Common myeloid progenitor, CD34-positive (primary cell): Measurements from ENCODE around the gene MAPK6.

ENCODE experiments used
- CTCF ChIA-PET: fragments of 350-600 bp; sonication (Branson Sonifier 250); formaldehyde crosslinking; loops from one replicate; lab custom pipeline; 2021; ENCODE audit warnings: antibody characterized with exemption; lab: Charles Lee
- POLR2A ChIA-PET: fragments of 350-600 bp; sonication (Branson Sonifier 250); formaldehyde crosslinking; loops from one replicate; lab custom pipeline; 2021; ENCODE audit warnings: antibody characterized with exemption; lab: Charles Lee
- DNase-seq, 3 donors: peaks; one replicate each; pipeline versions ENCODE4 v3.0.0 to v3.0.0-alpha.2; 2013
- H3K27ac ChIP-seq, 2 experiments: 1 replicate in 1 of 2; 2 replicates in 1 of 2; pipeline ENCODE4 v1.7.0; 2013; ENCODE audit warnings: inconsistent platforms in 2 of 2, low read length in 2 of 2, mild to moderate bottlenecking in 2 of 2, low read depth in 1 of 2, moderate library complexity in 1 of 2; ENCODE audit not compliant: severe bottlenecking in 2 of 2, insufficient read depth in 1 of 2, poor library complexity in 1 of 2
- H3K27me3 ChIP-seq, 5 experiments: replicated peaks in 2 of 5; 1 replicate in 3 of 5; 2 replicates in 2 of 5; pipeline versions ENCODE4 v1.6.1 to v1.7.0; 2013; ENCODE audit warnings: low read length in 4 of 5, mild to moderate bottlenecking in 2 of 5, moderate library complexity in 2 of 5, inconsistent platforms in 1 of 5; ENCODE audit not compliant: insufficient read depth in 5 of 5, control insufficient read depth in 4 of 5
- H3K36me3 ChIP-seq, 4 experiments: 1 replicate in 2 of 4; 2 replicates in 2 of 4; pipeline versions ENCODE4 v1.6.1 to v1.7.0; 2013; ENCODE audit warnings: low read length in 3 of 4, control low read depth in 1 of 4, mild to moderate bottlenecking in 1 of 4; ENCODE audit not compliant: control insufficient read depth in 4 of 4, insufficient read depth in 4 of 4
- H3K4me1 ChIP-seq, 4 experiments: 1 replicate in 3 of 4; 2 replicates in 1 of 4; pipeline versions ENCODE4 v1.6.1 to v1.7.1; 2013; ENCODE audit warnings: low read length in 3 of 4, mild to moderate bottlenecking in 3 of 4, control low read depth in 1 of 4, inconsistent platforms in 1 of 4, moderate library complexity in 1 of 4; ENCODE audit not compliant: control insufficient read depth in 4 of 4, insufficient read depth in 4 of 4; ENCODE audit errors: control extremely low read depth in 1 of 4
- H3K4me3 ChIP-seq, 7 experiments: 1 replicate in 4 of 7; 2 replicates in 3 of 7; pipeline versions ENCODE4 v1.5.1 to v1.7.0; 2013; ENCODE audit warnings: mild to moderate bottlenecking in 7 of 7, low read length in 6 of 7, moderate library complexity in 6 of 7, inconsistent platforms in 2 of 7, low read depth in 2 of 7, control low read depth in 1 of 7; ENCODE audit not compliant: insufficient read depth in 4 of 7, control insufficient read depth in 1 of 7; ENCODE audit errors: extremely low read depth in 1 of 7
- H3K9me3 ChIP-seq, 5 experiments: 1 replicate in 4 of 5; 2 replicates in 1 of 5; pipeline versions ENCODE4 v1.6.1 to v1.7.1; 2013; ENCODE audit warnings: low read length in 4 of 5, mild to moderate bottlenecking in 2 of 5, inconsistent platforms in 1 of 5, low read depth in 1 of 5, moderate library complexity in 1 of 5; ENCODE audit not compliant: control insufficient read depth in 4 of 5, insufficient read depth in 2 of 5; ENCODE audit errors: control extremely low read depth in 1 of 5
- WGBS: methylation state at CpG from one replicate; pipeline ENCODE4 v1.1.5; 2013; ENCODE audit not compliant: insufficient coverage; 5-methylcytosine and 5-hydroxymethylcytosine counted together

Gene MAPK6

GRCh38 chr15:52018244-52018643 lies 775 bp upstream of the MAPK6 start:
- 100% methylated on average over 6 of the region's 7 CpGs for WGBS
- H3K4me3 ChIP-seq, result peak overlapping the region in 5 of 7 experiments; percentile 73 to 99 (median 90)
- no peaks in the 10 kb centered on the region for H3K9me3 ChIP-seq
- ChIA-PET CTCF (interaction anchor here (0.8 to 1.3 kb wide), 2 partner anchors 18 to 37 kb away, joined by 3 read pairs; no protein-coding TSS in a partner anchor), POLR2A (interaction anchor here (0.5 to 1.0 kb wide), 2 partner anchors 12 to 18 kb away, joined by 3 read pairs; no protein-coding TSS in a partner anchor)
- H3K4me1 ChIP-seq, result peaks cover 16 to 53% (median 26%) of the 10 kb centered on the region in 4 experiments
- DNase-seq, result no peak
- peak overlapping the region in 1 of 2 experiments; percentile 75 for H3K27ac ChIP-seq
- no peaks in the 10 kb centered on the region for H3K27me3 ChIP-seq
- no peaks in the 10 kb centered on the region for H3K36me3 ChIP-seq

DNA sequence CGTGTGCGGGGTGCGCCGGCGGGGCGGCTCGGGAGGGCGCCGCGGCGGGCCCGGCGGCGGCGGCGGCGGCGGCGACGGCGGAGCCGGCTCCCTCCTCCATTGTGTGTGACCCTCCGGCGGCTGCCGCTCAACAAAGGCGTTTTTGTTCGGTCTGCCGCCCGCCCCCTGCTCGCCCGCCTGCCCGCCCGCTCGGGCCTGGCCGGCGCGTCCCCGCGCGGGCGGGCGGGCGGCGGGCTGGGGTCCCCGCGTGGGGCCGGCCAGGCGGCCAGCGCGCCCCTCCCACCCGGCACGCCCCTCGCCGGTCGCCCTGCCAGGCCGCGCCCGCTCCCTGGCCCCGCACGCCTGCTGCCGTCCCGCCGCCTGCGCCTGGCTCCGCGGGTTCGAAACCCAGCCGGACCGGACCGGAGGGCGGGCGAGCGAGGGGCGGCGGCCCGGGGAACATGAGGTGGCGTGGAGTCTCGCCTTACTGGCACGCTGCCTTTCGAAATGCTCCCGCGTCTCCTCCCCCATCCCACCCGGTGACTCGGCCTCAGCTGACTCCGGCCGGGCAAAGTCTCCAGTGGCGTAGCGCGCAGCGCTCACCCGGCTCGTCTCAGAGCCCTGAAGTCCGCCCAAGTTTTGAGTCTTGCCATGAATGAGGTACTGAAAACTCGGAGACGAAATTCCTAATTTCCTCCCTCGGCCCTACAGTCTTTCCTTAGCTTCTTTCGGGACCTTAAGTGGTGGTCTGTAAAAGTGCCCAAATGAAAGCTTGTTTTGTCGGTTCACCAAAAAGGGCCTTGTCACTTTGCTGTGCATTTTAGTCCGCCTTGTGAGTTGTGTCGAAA lies 588 bp downstream of the MAPK6 start:
- CTCF ChIA-PET, result interaction anchor here (0.7 to 1.5 kb wide), 3 partner anchors 25 to 117 kb away, joined by 3 to 4 read pairs (median 3); no protein-coding TSS in a partner anchor
- peak; percentile 53 to 82 (median 80) for DNase-seq
- H3K27me3 ChIP-seq, result no peaks in the 10 kb centered on the region
- POLR2A ChIA-PET, result interaction anchor here (0.5 kb wide), 1 partner anchor 47 kb away, joined by 4 read pairs; no protein-coding TSS in a partner anchor
- peaks cover 16 to 42% (median 26%) of the 10 kb centered on the region in 4 experiments for H3K4me1 ChIP-seq
- no peaks in the 10 kb centered on the region for H3K36me3 ChIP-seq
- peak overlapping the region; percentile 73 to 99 (median 90) for H3K4me3 ChIP-seq
- WGBS, result under 1% methylated on average over 79 of the region's 100 CpGs
- H3K27ac ChIP-seq, result peak overlapping the region; percentile 85 to 92
- no peaks in the 10 kb centered on the region for H3K9me3 ChIP-seq

DNA sequence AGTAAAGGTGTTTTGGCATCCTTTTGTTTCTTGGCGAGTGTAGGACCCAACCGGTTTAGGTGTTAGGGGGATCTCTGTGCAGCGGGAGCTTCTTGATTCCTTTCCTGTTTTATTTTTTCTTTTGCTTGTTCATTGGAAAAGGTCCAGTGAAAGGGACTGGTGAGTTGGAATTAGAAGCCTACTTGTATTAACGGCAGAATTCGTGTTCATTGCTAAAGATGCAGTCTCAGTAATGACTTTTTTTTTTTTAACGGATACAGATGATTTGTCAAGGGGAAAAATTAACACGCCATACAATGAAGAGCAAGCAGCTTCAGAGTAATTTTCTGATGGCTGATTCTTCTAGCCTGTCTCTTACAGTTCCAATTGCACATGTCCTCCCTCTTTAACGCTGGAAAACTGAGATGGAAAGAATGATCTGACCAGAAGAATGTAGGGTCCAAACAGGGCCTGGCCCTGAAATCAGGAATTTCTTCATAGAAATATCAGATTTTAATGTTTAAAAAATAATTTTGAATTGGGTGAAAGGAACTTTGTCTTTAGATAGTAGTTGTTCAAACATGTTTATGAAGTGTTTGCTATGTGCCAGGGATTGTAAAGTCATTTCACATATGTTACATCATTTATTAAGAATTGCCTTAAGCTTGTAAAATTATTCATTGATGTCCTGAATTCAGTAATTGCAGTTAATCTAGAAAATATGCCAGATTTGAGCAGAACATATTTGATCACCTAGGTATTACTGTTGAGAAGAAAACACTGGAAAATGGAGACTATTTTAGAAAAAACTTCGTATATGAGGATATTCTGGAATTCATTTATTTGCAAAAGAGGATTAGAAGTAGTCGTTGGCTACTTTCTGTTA lies 1.4 kb downstream of the MAPK6 start:
- Histone ChIP-seq H3K27me3 (no peaks in the 10 kb centered on the region), H3K36me3 (no peaks in the 10 kb centered on the region), H3K9me3 (no peaks in the 10 kb centered on the region), H3K27ac (peak overlapping the region; percentile 85 to 92), H3K4me3 (peak overlapping the region; percentile 73 to 99 (median 90)), H3K4me1 (peaks cover 16 to 42% (median 26%) of the 10 kb centered on the region in 4 experiments)
- no peak for DNase-seq
- 2% methylated on average over 7 of the region's 10 CpGs for WGBS
- ChIA-PET CTCF (interaction anchor here (0.6 to 1.5 kb wide), 4 partner anchors 26 to 1323 kb away, joined by 3 to 4 read pairs (median 3); no protein-coding TSS in a partner anchor), POLR2A (interaction anchor here (0.5 to 0.6 kb wide), 2 partner anchors 33 to 47 kb away, joined by 4 read pairs; no protein-coding TSS in a partner anchor)

GRCh38 chr15:52021128-52021671 lies 2.2 kb downstream of the MAPK6 start:
- H3K4me1 ChIP-seq, result peaks cover 16 to 41% (median 26%) of the 10 kb centered on the region in 4 experiments
- whole genome bisulfite sequencing, result no CpG with 5 or more reads among the region's 4 CpGs
- no peaks in the 10 kb centered on the region for H3K9me3 ChIP-seq
- no peaks in the 10 kb centered on the region for H3K36me3 ChIP-seq
- peak; percentile 95 to 99 (median 98) for DNase-seq
- peak overlapping the region in 5 of 7 experiments; percentile 19 to 99 (median 82) for H3K4me3 ChIP-seq
- H3K27me3 ChIP-seq, result no peaks in the 10 kb centered on the region
- peak overlapping the region; percentile 85 to 92 for H3K27ac ChIP-seq
- CTCF ChIA-PET, result interaction anchor here (0.6 to 1.5 kb wide), 3 partner anchors 91 to 1324 kb away, joined by 3 to 4 read pairs (median 3); no protein-coding TSS in a partner anchor
- POLR2A ChIA-PET, result no interaction called here

DNA sequence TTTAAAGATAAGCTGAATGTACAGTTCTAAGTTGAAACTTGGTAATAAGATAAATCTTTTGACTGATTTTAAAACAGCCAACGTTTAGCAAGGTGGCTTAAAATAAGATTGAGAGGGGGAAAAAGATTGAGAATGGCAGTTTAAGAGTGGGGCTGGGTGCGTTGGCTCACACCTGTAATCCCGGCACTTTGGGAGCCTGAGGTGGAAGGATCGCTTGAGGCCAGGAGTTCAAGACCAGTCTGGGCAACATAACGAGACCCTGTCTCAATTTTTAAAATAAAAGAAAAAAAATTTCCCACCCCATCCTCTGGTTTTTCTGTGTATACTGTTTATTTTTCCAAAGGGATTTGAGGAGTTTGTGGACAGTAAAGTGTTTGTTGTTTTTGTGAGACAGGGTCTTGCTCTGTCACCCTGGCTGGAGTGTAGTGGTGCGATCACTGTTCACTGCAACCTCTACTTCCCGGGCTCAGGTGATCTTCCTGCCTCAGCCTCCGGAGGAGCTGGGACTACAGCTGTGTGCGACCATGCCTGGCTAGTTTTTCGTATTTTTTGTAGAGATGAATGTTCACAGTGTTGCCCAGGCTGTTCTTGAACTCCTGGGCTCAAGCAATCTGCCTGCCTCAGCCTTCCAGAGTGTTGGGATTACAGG lies 3.0 kb downstream of the MAPK6 start:
- 96% methylated on average over 5 of the region's 10 CpGs for WGBS
- H3K9me3 ChIP-seq, result no peaks in the 10 kb centered on the region
- H3K4me1 ChIP-seq, result peaks cover 16 to 36% (median 25%) of the 10 kb centered on the region in 4 experiments
- H3K4me3 ChIP-seq, result peak overlapping the region in 2 of 7 experiments; percentile 5 to 33
- peak overlapping the region in 1 of 2 experiments; percentile 92 for H3K27ac ChIP-seq
- H3K36me3 ChIP-seq, result no peaks in the 10 kb centered on the region
- no peak for DNase-seq
- CTCF ChIA-PET, result interaction anchor here (0.6 to 1.2 kb wide), 3 partner anchors 10 to 90 kb away, joined by 3 read pairs; no protein-coding TSS in a partner anchor
- POLR2A ChIA-PET, result no interaction called here
- no peaks in the 10 kb centered on the region for H3K27me3 ChIP-seq
